Measurements from ENCODE around the gene CCL11.

Gene CCL11

DNA sequence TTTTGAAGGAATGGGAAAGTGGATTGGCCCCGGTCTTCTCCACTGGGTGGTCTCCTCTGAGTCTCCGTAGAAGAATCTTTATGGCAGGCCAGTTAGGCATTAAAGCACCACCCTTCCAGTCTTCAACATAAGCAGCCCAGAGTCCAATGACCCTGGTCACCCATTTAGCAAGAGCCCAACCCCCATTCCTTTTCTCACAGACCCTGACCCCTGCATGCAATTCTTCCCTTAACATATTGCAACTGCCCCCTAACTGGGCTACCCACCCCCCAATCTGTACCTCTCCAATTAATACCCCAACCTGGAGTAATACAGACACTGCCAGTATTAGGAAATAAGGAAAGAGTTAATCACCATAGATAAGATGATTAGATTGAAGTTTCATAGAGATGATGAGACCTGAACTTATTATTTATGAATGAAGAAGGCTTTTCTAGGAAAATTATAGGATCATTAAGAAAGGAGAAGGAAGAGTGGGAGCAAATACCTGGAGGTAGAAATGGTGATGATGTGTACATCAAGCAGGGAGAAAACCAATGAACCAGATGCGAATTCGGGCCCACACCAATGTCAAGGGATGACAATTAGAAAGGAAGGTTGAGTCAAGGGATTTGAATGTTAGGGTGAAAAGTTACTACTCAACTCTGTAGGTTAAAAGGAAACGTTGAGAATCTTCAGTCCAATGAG, 28.1 kb upstream of the CCL11 start:
- TF ChIP-seq, protein P1, sequence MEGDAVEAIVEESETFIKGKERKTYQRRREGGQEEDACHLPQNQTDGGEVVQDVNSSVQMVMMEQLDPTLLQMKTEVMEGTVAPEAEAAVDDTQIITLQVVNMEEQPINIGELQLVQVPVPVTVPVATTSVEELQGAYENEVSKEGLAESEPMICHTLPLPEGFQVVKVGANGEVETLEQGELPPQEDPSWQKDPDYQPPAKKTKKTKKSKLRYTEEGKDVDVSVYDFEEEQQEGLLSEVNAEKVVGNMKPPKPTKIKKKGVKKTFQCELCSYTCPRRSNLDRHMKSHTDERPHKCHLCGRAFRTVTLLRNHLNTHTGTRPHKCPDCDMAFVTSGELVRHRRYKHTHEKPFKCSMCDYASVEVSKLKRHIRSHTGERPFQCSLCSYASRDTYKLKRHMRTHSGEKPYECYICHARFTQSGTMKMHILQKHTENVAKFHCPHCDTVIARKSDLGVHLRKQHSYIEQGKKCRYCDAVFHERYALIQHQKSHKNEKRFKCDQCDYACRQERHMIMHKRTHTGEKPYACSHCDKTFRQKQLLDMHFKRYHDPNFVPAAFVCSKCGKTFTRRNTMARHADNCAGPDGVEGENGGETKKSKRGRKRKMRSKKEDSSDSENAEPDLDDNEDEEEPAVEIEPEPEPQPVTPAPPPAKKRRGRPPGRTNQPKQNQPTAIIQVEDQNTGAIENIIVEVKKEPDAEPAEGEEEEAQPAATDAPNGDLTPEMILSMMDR (IDR thresholded peaks at IDR 0.05; ENCODE audit: low read depth, low read length) = no peak
- H3K4me3 ChIP-seq (ENCODE audit: low read depth, low read length) = no peak overlapping the region

DNA sequence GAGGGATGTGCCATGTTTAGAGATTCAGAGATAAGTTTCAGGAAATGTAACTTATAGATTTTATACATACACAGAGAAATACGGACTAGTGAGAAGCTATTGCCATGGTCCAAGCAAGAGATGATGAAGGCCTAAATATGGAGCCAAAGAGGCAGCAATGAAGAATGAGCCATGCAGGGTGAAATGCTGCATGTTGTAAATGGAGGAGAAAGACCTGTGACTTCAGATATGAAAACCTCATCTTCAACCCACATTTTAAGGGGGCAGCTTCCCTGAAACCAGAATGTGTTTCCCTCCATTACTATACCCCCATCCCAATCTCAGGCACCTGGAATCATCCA, 27.6 kb upstream of the CCL11 start:
- TF ChIP-seq, protein P1 (IDR thresholded peaks at IDR 0.05; ENCODE audit: low read depth, low read length) = no peak
- no peak overlapping the region for H3K4me3 ChIP-seq (ENCODE audit: low read depth, low read length)

DNA sequence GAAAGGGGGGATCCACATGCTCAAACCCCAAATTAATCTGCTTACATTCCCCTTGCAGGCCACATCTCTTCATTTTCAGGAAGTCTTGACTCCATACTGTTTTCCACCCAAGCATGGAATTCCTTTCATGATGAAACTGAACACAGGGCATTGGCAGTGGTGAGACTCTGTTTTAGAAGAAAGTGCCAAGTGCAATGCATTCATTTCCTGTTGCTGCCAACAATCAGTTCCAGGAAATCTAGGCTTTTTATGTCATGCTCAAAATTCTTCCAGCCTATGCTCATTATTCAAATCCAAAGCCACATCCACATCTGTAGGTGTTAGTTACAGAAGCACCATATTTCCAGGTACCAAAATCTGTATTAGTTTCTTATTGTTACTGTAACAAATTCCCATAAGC, 26.4 kb upstream of the CCL11 start:
- TF ChIP-seq, protein P1 (IDR thresholded peaks at IDR 0.05; ENCODE audit: low read depth, low read length) = no peak
- no peak overlapping the region for H3K4me3 ChIP-seq (ENCODE audit: low read depth, low read length)

DNA sequence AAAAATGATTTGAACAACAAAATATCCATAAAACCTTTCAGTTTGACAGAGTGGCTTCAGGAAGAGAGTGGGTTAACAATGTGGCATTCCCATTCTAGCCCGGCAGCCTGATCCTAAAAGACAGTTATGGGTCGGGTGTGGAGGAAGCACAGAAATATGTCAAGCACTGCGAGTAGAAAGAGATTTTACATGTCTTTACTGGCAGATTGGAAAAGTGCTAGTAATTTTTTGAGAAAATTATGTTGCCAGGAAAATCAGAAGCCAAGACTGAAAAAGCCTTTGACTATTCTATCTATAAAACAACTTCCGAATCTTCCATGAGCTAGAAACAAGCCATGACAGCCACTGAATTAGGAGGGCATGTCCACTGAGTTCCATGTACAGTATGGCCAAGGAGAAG, 24.7 kb upstream of the CCL11 start:
- TF ChIP-seq, protein P1 (IDR thresholded peaks at IDR 0.05; ENCODE audit: low read depth, low read length) = no peak
- no peak overlapping the region for H3K4me3 ChIP-seq (ENCODE audit: low read depth, low read length)

DNA sequence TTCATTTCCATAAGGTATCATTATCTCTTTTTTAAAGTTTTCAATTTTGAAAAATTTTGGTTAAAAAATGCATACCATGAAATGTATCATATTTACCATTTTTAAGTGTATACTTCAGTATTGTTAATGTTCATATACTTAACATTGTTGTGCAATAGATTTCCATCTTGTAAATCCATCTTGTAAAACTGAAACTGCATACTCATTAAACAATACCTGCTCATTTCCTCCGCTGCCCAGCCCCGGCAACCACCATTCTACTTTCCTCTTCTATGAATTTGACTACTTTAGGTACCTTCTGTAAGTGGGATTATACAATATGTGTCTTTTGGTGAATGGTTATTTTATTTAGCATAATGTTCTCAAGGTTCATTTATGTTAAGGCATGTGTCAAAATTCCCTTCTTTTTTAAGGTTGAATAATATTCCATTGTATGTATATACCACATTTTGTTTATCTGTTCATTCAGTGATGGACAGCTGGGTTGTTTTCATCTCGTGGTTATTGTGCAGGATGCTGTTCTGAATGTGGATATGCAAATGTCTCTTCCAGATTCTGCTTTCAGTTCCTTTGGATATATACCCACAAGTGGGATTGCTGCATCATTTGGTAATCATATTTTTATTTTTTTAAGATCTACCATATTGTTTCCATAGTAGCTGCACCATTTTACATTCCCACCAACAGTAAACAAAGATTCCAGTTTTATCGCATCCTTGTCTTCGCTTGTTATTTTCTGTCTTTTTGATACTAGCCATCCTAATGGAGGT, 23.8 kb upstream of the CCL11 start:
- H3K4me3 ChIP-seq (ENCODE audit: low read depth, low read length) = no peak overlapping the region
- TF ChIP-seq, protein P1 (IDR thresholded peaks at IDR 0.05; ENCODE audit: low read depth, low read length) = no peak

DNA sequence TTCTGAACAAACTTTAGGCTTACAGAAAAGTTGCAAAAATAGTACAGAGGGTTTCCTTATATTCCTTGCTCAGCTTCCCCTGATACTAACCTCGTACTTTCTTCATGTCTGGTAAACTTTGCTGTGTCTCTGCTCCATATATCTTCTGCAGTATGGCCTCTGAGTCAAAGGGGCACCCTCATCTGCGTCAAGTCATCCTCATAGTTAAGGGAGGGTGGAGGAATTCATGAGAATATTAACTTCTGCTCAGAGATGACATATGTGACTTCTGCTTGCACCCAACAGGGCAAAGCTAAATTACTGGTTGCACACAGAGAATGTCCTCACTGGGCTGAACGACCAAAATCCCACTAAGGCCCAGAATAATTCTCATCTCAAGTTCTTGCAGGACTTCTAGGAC, 19.8 kb upstream of the CCL11 start:
- TF ChIP-seq, protein P1 (IDR thresholded peaks at IDR 0.05; ENCODE audit: low read depth, low read length) = no peak
- no peak overlapping the region for H3K4me3 ChIP-seq (ENCODE audit: low read depth, low read length)

DNA sequence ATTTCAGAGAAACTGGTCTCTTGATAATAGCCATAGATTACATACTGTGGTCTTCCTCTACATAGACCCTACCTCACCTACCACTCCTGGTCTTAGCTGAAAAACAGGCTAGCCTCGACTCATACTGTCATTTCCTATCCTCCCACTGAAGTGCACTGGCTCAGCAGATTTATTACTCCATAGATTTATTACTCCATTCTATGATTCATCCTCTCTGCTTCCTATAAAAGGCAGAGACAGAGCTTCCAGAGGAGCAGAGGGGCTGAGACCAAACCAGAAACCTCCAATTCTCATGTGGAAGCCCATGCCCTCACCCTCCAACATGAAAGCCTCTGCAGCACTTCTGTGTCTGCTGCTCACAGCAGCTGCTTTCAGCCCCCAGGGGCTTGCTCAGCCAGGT, 15.6 kb upstream of the CCL11 start, which contains the start of gene CCL7:
CCL7 (plus strand) TSS at position 253 of the 400 bp plus-strand sequence; CDS start at position 323, 70 bp downstream.
- TF ChIP-seq, protein P1 (IDR thresholded peaks at IDR 0.05; ENCODE audit: low read depth, low read length) = no peak
- no peak within 1 kb of the TSS for H3K4me3 ChIP-seq (ENCODE audit: low read depth, low read length)
